H1 (cell line): Measurements from ENCODE around the gene IL26. TPM values are rescaled to one million over a fixed set of nuclear protein-coding genes. Genes with fewer than 3 reads are reported as not detected.

Experiments used
- CTCF ChIA-PET: fragments of 300-600 bp; sonication (Branson Sonifier 250); formaldehyde crosslinking; loops from one replicate; lab custom pipeline; 2021; ENCODE audit not compliant: partially characterized antibody; lab: Charles Lee
- POLR2A ChIA-PET: fragments of 300-600 bp; sonication (Branson Sonifier 250); formaldehyde crosslinking; loops from one replicate; lab custom pipeline; 2021; ENCODE audit warnings: inconsistent platforms; ENCODE audit not compliant: partially characterized antibody; lab: Charles Lee
- DNase-seq, 2 experiments: peaks; one replicate each; pipeline versions ENCODE4 v3.0.0 to v3.0.0-alpha.2; 2010 to 2022; ENCODE audit warnings: low spot score in 2 of 2, low read depth in 1 of 2, mixed read lengths in 1 of 2
- FAIRE-seq: peaks from 2 replicates; lab custom pipeline; 2011; peaks lifted over from hg19 to GRCh38; lab: Jason Lieb, UNC
- H2AFZ ChIP-seq: 2 replicates; pipeline ENCODE4 v1.8.1; 2012; ENCODE audit warnings: low read length, inconsistent platforms
- H2AK5ac ChIP-seq: 2 replicates; pipeline ENCODE4 v1.6.1; 2013; ENCODE audit warnings: low read depth, low read length
- H2BK120ac ChIP-seq: replicated peaks from 2 replicates; pipeline ENCODE3; 2013; ENCODE audit warnings: low read depth, low read length, inconsistent platforms
- H2BK12ac ChIP-seq: 2 replicates; pipeline ENCODE4 v1.6.1; 2013; ENCODE audit warnings: low read depth, low read length
- H2BK15ac ChIP-seq: 2 replicates; pipeline ENCODE4 v1.6.1; 2013; ENCODE audit warnings: low read length
- H2BK20ac ChIP-seq: 2 replicates; pipeline ENCODE4 v1.6.1; 2013; ENCODE audit warnings: low read length
- H2BK5ac ChIP-seq: 2 replicates; pipeline ENCODE4 v1.6.1; 2013; ENCODE audit warnings: low read depth, low read length
- H3K14ac ChIP-seq: 2 replicates; pipeline ENCODE4 v1.6.1; 2013; ENCODE audit warnings: inconsistent platforms; ENCODE audit not compliant: insufficient read length
- H3K18ac ChIP-seq: 2 replicates; pipeline ENCODE4 v1.6.1; 2013; ENCODE audit warnings: low read length; ENCODE audit errors: extremely low read depth
- H3K23ac ChIP-seq: 2 replicates; pipeline ENCODE4 v1.6.1; 2013; ENCODE audit warnings: inconsistent platforms; ENCODE audit not compliant: insufficient read length
- H3K23me2 ChIP-seq: 2 replicates; pipeline ENCODE4 v1.6.1; 2013; ENCODE audit warnings: low read depth, low read length
- H3K27ac ChIP-seq: 2 replicates; pipeline ENCODE4 v1.6.1; 2011; ENCODE audit warnings: low read depth, low read length, inconsistent platforms
- H3K27me3 ChIP-seq, 4 experiments: replicated peaks in 1 of 4; 1 replicate in 1 of 4; 2 replicates in 3 of 4; pipeline versions ENCODE4 v1.6.1 to v1.8.1; 2011 to 2013; ENCODE audit warnings: low read length in 3 of 4, mild to moderate bottlenecking in 3 of 4, inconsistent platforms in 2 of 4, mixed read lengths in 2 of 4, moderate library complexity in 1 of 4; ENCODE audit not compliant: control insufficient read depth in 3 of 4, insufficient read depth in 3 of 4; ENCODE audit errors: extremely low read depth in 1 of 4
- H3K36me3 ChIP-seq, 4 experiments: 2 replicates each; pipeline versions ENCODE4 v1.6.1 to v1.8.1; 2011 to 2013; ENCODE audit warnings: mild to moderate bottlenecking in 4 of 4, low read length in 3 of 4, moderate library complexity in 2 of 4, control low read depth in 1 of 4, inconsistent platforms in 1 of 4; ENCODE audit not compliant: insufficient read depth in 4 of 4, control insufficient read depth in 2 of 4
- H3K4ac ChIP-seq: replicated peaks from 2 replicates; pipeline ENCODE3; 2013; ENCODE audit warnings: low read length, low read depth, mixed read lengths, inconsistent platforms; ENCODE audit not compliant: insufficient read length
- H3K4me1 ChIP-seq, 4 experiments: replicated peaks in 1 of 4; 1 replicate in 1 of 4; 2 replicates in 3 of 4; pipeline versions ENCODE4 v1.6.1 to v1.8.1; 2011 to 2013; ENCODE audit warnings: low read length in 3 of 4, inconsistent platforms in 2 of 4, mixed read lengths in 1 of 4; ENCODE audit not compliant: insufficient read depth in 4 of 4, control insufficient read depth in 3 of 4
- H3K4me2 ChIP-seq, 2 experiments: 2 replicates each; pipeline versions ENCODE4 v1.6.1 to v1.8.1; 2011 to 2013; ENCODE audit warnings: low read depth in 2 of 2, low read length in 2 of 2, control low read depth in 1 of 2, inconsistent platforms in 1 of 2, mild to moderate bottlenecking in 1 of 2; ENCODE audit not compliant: insufficient read depth in 1 of 2
- H3K4me3 ChIP-seq, 4 experiments: fragments of 200-600, 300-600 bp in 1 of 4; sonication (generic), shearing (Covaris generic), sonication (Bioruptor Twin) in 1 of 4; 2 replicates each; pipeline versions ENCODE4 v1.5.1 to v1.8.1; 2011 to 2016; ENCODE audit warnings: low read length in 4 of 4, low read depth in 3 of 4, control low read depth in 2 of 4, inconsistent platforms in 2 of 4, mild to moderate bottlenecking in 2 of 4, mixed read lengths in 1 of 4, moderate library complexity in 1 of 4; ENCODE audit not compliant: insufficient read depth in 2 of 4; ENCODE audit errors: extremely low read depth in 1 of 4
- H3K56ac ChIP-seq: replicated peaks from 2 replicates; pipeline ENCODE3; 2013; ENCODE audit warnings: low read depth, mild to moderate bottlenecking, mixed read lengths, low read length, inconsistent platforms; ENCODE audit not compliant: insufficient read length
- H3K79me1 ChIP-seq: 2 replicates; pipeline ENCODE4 v1.6.1; 2013; ENCODE audit warnings: low read depth, low read length, control low read depth
- H3K79me2 ChIP-seq, 2 experiments: 2 replicates each; pipeline versions ENCODE4 v1.6.1 to v1.8.1; 2012 to 2013; ENCODE audit warnings: low read length in 2 of 2, mild to moderate bottlenecking in 2 of 2, inconsistent platforms in 1 of 2; ENCODE audit not compliant: insufficient read depth in 2 of 2, control insufficient read depth in 1 of 2
- H3K9ac ChIP-seq, 4 experiments: replicated peaks in 1 of 4; 1 replicate in 1 of 4; 2 replicates in 3 of 4; pipeline versions ENCODE4 v1.6.1 to v1.8.1; 2011 to 2013; ENCODE audit warnings: low read depth in 3 of 4, low read length in 3 of 4, control low read depth in 2 of 4, mild to moderate bottlenecking in 2 of 4, moderate library complexity in 2 of 4, inconsistent platforms in 1 of 4; ENCODE audit errors: extremely low read depth in 1 of 4
- H3K9me3 ChIP-seq, 2 experiments: 2 replicates each; pipeline versions ENCODE4 v1.6.1 to v1.8.1; 2012 to 2013; ENCODE audit warnings: mild to moderate bottlenecking in 2 of 2, moderate library complexity in 2 of 2, control low read depth in 1 of 2, inconsistent platforms in 1 of 2, low read depth in 1 of 2, low read length in 1 of 2, mixed read lengths in 1 of 2; ENCODE audit not compliant: insufficient read depth in 2 of 2
- H4K20me1 ChIP-seq, 2 experiments: replicated peaks in 1 of 2; 2 replicates each; pipeline versions ENCODE3 to v1.8.1; 2011 to 2013; ENCODE audit warnings: inconsistent platforms in 2 of 2, low read length in 2 of 2, mild to moderate bottlenecking in 1 of 2; ENCODE audit not compliant: insufficient read depth in 2 of 2, control insufficient read depth in 1 of 2
- H4K5ac ChIP-seq: 2 replicates; pipeline ENCODE4 v1.6.1; 2013; ENCODE audit warnings: low read length, low read depth, mixed read lengths, inconsistent platforms; ENCODE audit not compliant: insufficient read length
- H4K8ac ChIP-seq: 2 replicates; pipeline ENCODE4 v1.8.0; 2013; ENCODE audit warnings: mild to moderate bottlenecking, moderate library complexity, low read length, inconsistent platforms; ENCODE audit not compliant: insufficient read depth; ENCODE audit errors: extremely low read depth
- H4K91ac ChIP-seq: replicated peaks from 2 replicates; pipeline ENCODE3; 2013; ENCODE audit warnings: low read length, mixed read lengths, inconsistent platforms; ENCODE audit not compliant: insufficient read length
- BCL11A ChIP-seq, 2 experiments: IDR thresholded peaks; one replicate each; pipeline ENCODE4 v1.6.1; 2011; ENCODE audit warnings: low read depth in 2 of 2, low read length in 2 of 2, mild to moderate bottlenecking in 2 of 2
- CBX8 ChIP-seq: fragments of 300-800, 300-1000 bp; sonication (generic); IDR thresholded peaks from 2 replicates; pipeline ENCODE4 v1.7.1; 2016; ENCODE audit warnings: low read depth, low read length, borderline replicate concordance
- CEBPB ChIP-seq: IDR thresholded peaks from 2 replicates; pipeline ENCODE4 v1.6.1; 2012; ENCODE audit warnings: low read depth, low read length
- JUN ChIP-seq: IDR thresholded peaks from 2 replicates; pipeline ENCODE4 v1.6.1; 2011; ENCODE audit warnings: low read depth, mild to moderate bottlenecking, improper control_type of control experiment, low read length
- KDM1A ChIP-seq: fragments of 200-600, 300-600 bp; sonication (generic); IDR thresholded peaks from 2 replicates; pipeline ENCODE4 v1.7.1; 2016; ENCODE audit warnings: mild to moderate bottlenecking, low read length, borderline replicate concordance
- PHF8 ChIP-seq: fragments of 200-600 bp; sonication (generic); conservative IDR thresholded peaks from 2 replicates; pipeline ENCODE4 v1.7.1; 2012; ENCODE audit warnings: low read depth, mild to moderate bottlenecking, inconsistent platforms, low read length, moderate library complexity
- RNF2 ChIP-seq: fragments of 200-900, 300-1000 bp; sonication (generic); IDR thresholded peaks from 2 replicates; pipeline ENCODE4 v1.7.1; 2016; ENCODE audit warnings: borderline replicate concordance, low read depth, mild to moderate bottlenecking, antibody characterized with exemption, low read length; ENCODE audit not compliant: poor library complexity, severe bottlenecking; ENCODE audit errors: missing control alignments
- SAP30 ChIP-seq: fragments of 300-600 bp; sonication (generic); IDR thresholded peaks from 2 replicates; pipeline ENCODE4 v1.7.1; 2012; ENCODE audit warnings: low read length, moderate library complexity, mild to moderate bottlenecking, inconsistent platforms; ENCODE audit not compliant: insufficient read depth, insufficient replicate concordance
- SIN3A ChIP-seq, 2 experiments: IDR thresholded peaks in 1 of 2; conservative IDR thresholded peaks in 1 of 2; 2 replicates each; pipeline ENCODE4 v1.6.1; 2011 to 2012; ENCODE audit warnings: low read length in 2 of 2, improper control_type of control experiment in 1 of 2, low read depth in 1 of 2, mild to moderate bottlenecking in 1 of 2
- SP1 ChIP-seq: IDR thresholded peaks from 2 replicates; pipeline ENCODE4 v1.6.1; 2011; ENCODE audit warnings: low read depth, low read length
- WGBS, 2 experiments: shearing (Covaris generic) in 1 of 2; methylation state at CpG; one replicate each; pipeline versions ENCODE4 v1.1.6 to v1.1.7; 2013 to 2015; ENCODE audit warnings: low lambda C conversion rate in 2 of 2, mixed read lengths in 2 of 2, inconsistent platforms in 1 of 2, low coverage in 1 of 2, missing lambda C conversion rate in 1 of 2; ENCODE audit not compliant: insufficient replicate concordance in 2 of 2, insufficient coverage in 1 of 2, insufficient read length in 1 of 2; ENCODE audit errors: extremely low coverage in 1 of 2, missing lambda C conversion rate in 1 of 2; 5-methylcytosine and 5-hydroxymethylcytosine counted together
- polyA plus RNA-seq, 7 experiments: library from polyadenylated mRNA; depleted of rRNA in 3 of 7; stranded (reverse) in 5 of 7; unstranded in 2 of 7; fragments of >200 nt in 5 of 7; fragments of 200-250 nt in 2 of 7; gene quantifications; 1 replicate in 5 of 7; 2 replicates in 1 of 7; 4 replicates in 1 of 7; pipeline versions ENCODE4 v1.2.1 to v1.2.3, GENCODE V29; 2011 to 2013; ENCODE audit warnings: missing spikeins in 2 of 7, mixed read lengths in 2 of 7
- total RNA-seq: library from RNA; stranded (reverse); fragmentation: NEBNext Ultra II Directional; extraction: Animal tissue kit (Norgen Biotek cat#: 25700); gene quantifications from 2 replicates; pipeline ENCODE4 v1.2.1, GENCODE V29; 2021
- TF ChIP-seq, protein P1 (sequence below), 3 experiments: IDR thresholded peaks; 1 replicate in 2 of 3; 2 replicates in 1 of 3; pipeline versions ENCODE4 v1.5.1 to v1.6.1; 2011; ENCODE audit warnings: low read length in 3 of 3, mild to moderate bottlenecking in 3 of 3, inconsistent platforms in 2 of 3, low read depth in 1 of 3, moderate library complexity in 1 of 3; ENCODE audit not compliant: insufficient read depth in 1 of 3; ENCODE audit errors: control extremely low read depth in 1 of 3

Gene IL26
- total and polyA plus RNA-seq, 2 of the 8 experiments (the other 6 are each of a cell fraction or from before 2014, with no cell fraction given) = not detected

- H3K4me3 ChIP-seq = no peak overlapping the region
- H3K79me1 ChIP-seq = no peaks in the 10 kb centered on the region
- no peak overlapping the region for H3K27ac ChIP-seq
- no peaks in the 10 kb centered on the region for H3K23me2 ChIP-seq
- no peak overlapping the region for H4K5ac ChIP-seq
- no peak overlapping the region for H2BK120ac ChIP-seq
- H2AFZ ChIP-seq = no peak overlapping the region
- H3K18ac ChIP-seq = no peak overlapping the region
- no peak overlapping the region for H2BK5ac ChIP-seq
- H2AK5ac ChIP-seq = no peak overlapping the region
- no peak for DNase-seq
- H3K4me1 ChIP-seq = no peaks in the 10 kb centered on the region
- H2BK12ac ChIP-seq = no peak overlapping the region
- H3K4ac ChIP-seq = no peak overlapping the region
- no peaks in the 10 kb centered on the region for H3K27me3 ChIP-seq
- no peaks in the 10 kb centered on the region for H3K9me3 ChIP-seq
- ChIA-PET CTCF (no interaction called here), POLR2A (no interaction called here)
- H2BK20ac ChIP-seq = no peak overlapping the region
- no peak overlapping the region for H3K23ac ChIP-seq
- H3K36me3 ChIP-seq = no peaks in the 10 kb centered on the region
- FAIRE-seq = no peak
- no peaks in the 10 kb centered on the region for H4K20me1 ChIP-seq
- H3K9ac ChIP-seq = no peak overlapping the region
- no peak overlapping the region for H2BK15ac ChIP-seq
- H3K14ac ChIP-seq = no peak overlapping the region
- no peak overlapping the region for H3K4me2 ChIP-seq
- H4K8ac ChIP-seq = no peak overlapping the region
- WGBS, 2 experiments = 63% methylated on average over 1 of the region's 1 CpG; no CpG with 5 or more reads in 1 of the 2 experiments
- no peaks in the 10 kb centered on the region for H3K79me2 ChIP-seq
- H4K91ac ChIP-seq = no peak overlapping the region
- no peak overlapping the region for H3K56ac ChIP-seq
- TF ChIP-seq KDM1A = no peak
- no peak for TF ChIP-seq CEBPB
- no peak for TF ChIP-seq PHF8
- no peak for TF ChIP-seq SP1
- TF ChIP-seq BCL11A (IDR thresholded peaks at IDR 0.05; ENCODE audit: low read depth in 2 of 2, low read length in 2 of 2) = no peak
- TF ChIP-seq SAP30 = no peak
- TF ChIP-seq RNF2 = no peak
- TF ChIP-seq, protein P1, sequence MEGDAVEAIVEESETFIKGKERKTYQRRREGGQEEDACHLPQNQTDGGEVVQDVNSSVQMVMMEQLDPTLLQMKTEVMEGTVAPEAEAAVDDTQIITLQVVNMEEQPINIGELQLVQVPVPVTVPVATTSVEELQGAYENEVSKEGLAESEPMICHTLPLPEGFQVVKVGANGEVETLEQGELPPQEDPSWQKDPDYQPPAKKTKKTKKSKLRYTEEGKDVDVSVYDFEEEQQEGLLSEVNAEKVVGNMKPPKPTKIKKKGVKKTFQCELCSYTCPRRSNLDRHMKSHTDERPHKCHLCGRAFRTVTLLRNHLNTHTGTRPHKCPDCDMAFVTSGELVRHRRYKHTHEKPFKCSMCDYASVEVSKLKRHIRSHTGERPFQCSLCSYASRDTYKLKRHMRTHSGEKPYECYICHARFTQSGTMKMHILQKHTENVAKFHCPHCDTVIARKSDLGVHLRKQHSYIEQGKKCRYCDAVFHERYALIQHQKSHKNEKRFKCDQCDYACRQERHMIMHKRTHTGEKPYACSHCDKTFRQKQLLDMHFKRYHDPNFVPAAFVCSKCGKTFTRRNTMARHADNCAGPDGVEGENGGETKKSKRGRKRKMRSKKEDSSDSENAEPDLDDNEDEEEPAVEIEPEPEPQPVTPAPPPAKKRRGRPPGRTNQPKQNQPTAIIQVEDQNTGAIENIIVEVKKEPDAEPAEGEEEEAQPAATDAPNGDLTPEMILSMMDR (IDR thresholded peaks at IDR 0.05; ENCODE audit: control extremely low read depth in 1 of 3, insufficient read depth in 1 of 3, low read depth in 1 of 3, low read length in 3 of 3) = no peak
- no peak for TF ChIP-seq SIN3A (conservative IDR thresholded peaks at IDR 0.05 in 1 of 2, IDR thresholded peaks at IDR 0.05 in 1 of 2; ENCODE audit: low read depth in 1 of 2, low read length in 2 of 2)
- TF ChIP-seq CBX8 = no peak
- no peak for TF ChIP-seq JUN
These were observed 19.2 kb downstream of the IL26 start for GRCh38 chr12:68206446-68206845.
